ENCODE results near the gene GSE1.

GSE1 gene

DNA sequence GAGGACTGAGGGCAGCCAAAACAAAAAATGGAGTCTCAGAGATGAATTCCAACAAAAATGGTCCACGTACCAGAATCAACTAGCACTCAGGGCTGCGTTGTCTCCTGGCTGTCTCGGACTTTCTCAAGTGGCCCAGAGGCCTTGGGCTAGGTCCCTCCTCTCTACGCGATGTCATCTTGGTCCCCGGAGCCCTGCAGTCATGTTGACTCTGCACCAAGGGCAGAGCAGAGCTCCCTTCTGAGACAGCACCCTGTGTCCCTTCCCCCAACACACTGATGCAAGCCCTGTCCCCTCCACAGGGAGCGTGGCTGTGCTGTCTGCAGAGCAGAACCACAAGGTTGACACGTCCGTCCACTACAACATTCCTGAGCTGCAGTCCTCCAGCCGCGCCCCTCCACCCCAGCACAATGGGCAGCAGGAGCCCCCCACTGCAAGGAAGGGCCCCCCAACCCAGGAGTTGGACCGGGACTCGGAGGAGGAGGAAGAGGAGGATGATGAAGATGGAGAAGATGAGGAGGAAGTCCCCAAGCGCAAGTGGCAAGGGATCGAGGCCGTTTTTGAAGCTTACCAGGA is 54.8 kb downstream of the GSE1 start (continued):
- TF ChIP-seq, protein P1, sequence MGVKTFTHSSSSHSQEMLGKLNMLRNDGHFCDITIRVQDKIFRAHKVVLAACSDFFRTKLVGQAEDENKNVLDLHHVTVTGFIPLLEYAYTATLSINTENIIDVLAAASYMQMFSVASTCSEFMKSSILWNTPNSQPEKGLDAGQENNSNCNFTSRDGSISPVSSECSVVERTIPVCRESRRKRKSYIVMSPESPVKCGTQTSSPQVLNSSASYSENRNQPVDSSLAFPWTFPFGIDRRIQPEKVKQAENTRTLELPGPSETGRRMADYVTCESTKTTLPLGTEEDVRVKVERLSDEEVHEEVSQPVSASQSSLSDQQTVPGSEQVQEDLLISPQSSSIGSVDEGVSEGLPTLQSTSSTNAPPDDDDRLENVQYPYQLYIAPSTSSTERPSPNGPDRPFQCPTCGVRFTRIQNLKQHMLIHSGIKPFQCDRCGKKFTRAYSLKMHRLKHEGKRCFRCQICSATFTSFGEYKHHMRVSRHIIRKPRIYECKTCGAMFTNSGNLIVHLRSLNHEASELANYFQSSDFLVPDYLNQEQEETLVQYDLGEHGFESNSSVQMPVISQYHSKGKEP (tag by site-specific recombination; IDR thresholded peaks at IDR 0.05), result no peak
- no peak for TF ChIP-seq ZNF514 (tag by site-specific recombination; IDR thresholded peaks at IDR 0.05)
- no peak for TF ChIP-seq ZNF701 (tag by site-specific recombination; IDR thresholded peaks at IDR 0.05)
- TF ChIP-seq, protein P2, sequence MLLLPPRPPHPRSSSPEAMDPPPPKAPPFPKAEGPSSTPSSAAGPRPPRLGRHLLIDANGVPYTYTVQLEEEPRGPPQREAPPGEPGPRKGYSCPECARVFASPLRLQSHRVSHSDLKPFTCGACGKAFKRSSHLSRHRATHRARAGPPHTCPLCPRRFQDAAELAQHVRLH (tag by site-specific recombination; IDR thresholded peaks at IDR 0.05), result no peak
- no peak for TF ChIP-seq ZNF146 (tag by site-specific recombination; IDR thresholded peaks at IDR 0.05)
- TF ChIP-seq ZSCAN16 (tag by site-specific recombination; IDR thresholded peaks at IDR 0.05), result no peak
- peak; percentile 36; the same call in 1 of the 2 replicates for TF ChIP-seq ZNF600 (tag by site-specific recombination; IDR thresholded peaks at IDR 0.05)
- TF ChIP-seq ZNF350 (tag by site-specific recombination; IDR thresholded peaks at IDR 0.05), result no peak
- TF ChIP-seq ZIC2 (tag by site-specific recombination; IDR thresholded peaks at IDR 0.05), result 0 out of 2 replicates have a peak, but pooled peaks have one; percentile 12

DNA sequence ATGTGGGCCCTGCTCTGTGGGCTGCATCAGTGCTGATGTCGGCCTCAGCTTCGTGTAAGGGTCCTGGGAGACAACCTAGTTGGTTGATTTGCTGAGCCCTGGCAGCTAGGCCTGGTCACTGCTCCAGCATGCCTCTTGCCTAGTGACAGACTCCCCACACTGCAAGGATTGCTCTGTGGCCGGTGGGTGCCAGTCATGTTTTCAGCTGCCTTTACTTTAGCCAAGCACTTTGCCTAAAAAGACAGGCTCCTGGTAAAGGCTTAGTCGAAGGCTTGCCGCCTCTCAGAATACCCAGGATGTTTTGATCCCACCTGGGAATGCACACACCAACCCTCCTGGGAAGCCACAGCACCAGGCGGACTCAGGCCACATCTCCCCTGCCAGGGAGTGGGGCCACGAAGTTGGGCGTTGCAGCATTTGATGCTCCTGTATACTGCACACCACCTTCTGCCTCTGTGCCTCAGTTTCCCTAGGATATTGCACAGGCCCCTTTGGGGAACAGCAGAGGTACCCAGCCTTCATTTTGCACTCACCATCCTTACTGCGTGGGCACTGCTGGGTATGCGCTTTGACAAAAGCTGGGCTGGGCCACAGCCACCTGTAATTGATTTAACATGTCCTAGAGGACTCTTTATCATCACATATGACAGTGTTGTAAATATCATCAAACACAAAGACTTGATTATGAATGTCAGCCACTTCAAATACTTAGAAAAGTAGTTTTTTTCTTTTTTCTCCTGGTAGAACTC is 55.7 kb downstream of the GSE1 start:
- ChIA-PET POLR2A (interaction anchor here (1.2 kb wide), 1 partner anchor 49 kb away, joined by 3 read pairs; no protein-coding TSS in a partner anchor), CTCF (interaction anchor here (1.7 to 2.7 kb wide), 2 partner anchors 10 to 11 kb away, joined by 5 to 8 read pairs; no protein-coding TSS in a partner anchor)
- Histone ChIP-seq H3K4me1 (ENCODE audit: control insufficient read depth, insufficient read depth, low read length) (peaks cover 4% of the 10 kb centered on the region; the same call in 1 of the 2 replicates), H3K4me3 (ENCODE audit: low read depth, low read length) (no peak overlapping the region), H3K9me3 (ENCODE audit: control insufficient read depth, insufficient read depth, low read depth, low read length) (no peaks in the 10 kb centered on the region), H3K27ac (ENCODE audit: extremely low read depth, low read depth, low read length) (no peak overlapping the region), H3K36me3 (ENCODE audit: control insufficient read depth in 2 of 2, insufficient read depth in 1 of 2, low read length in 2 of 2) (peaks cover 31 to 100% of the 10 kb centered on the region in 2 experiments; a peak in 2 of 3 replicates)
- TF ChIP-seq, protein P3, sequence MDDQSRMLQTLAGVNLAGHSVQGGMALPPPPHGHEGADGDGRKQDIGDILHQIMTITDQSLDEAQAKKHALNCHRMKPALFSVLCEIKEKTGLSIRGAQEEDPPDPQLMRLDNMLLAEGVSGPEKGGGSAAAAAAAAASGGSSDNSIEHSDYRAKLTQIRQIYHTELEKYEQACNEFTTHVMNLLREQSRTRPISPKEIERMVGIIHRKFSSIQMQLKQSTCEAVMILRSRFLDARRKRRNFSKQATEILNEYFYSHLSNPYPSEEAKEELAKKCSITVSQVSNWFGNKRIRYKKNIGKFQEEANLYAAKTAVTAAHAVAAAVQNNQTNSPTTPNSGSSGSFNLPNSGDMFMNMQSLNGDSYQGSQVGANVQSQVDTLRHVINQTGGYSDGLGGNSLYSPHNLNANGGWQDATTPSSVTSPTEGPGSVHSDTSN (CRISPR knock-in tag; IDR thresholded peaks at IDR 0.05), result no peak

DNA sequence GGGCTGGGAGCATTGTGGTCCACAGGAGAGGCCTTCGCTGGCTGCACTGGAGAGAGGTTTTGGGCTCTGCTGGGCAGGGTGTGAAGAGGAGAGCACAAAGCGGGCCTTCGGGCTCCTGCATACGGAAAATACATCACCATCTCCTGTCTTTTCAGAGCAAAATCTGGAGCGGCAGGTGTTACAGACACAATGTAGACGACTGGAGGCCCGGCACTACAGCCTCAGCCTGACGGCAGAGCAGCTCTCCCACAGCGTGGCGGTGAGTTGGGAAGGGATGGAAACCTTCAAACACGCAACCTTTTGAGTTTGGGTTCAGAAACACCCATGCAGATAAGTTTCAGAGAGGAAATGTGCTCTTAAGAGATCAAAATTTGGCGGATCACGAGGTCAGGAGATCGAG is 57.7 kb downstream of the GSE1 start:
- ChIA-PET CTCF (no interaction called here), POLR2A (no interaction called here)
- H3K36me3 ChIP-seq (ENCODE audit: control insufficient read depth in 2 of 2, insufficient read depth in 1 of 2, low read length in 2 of 2), result peaks cover 31 to 100% of the 10 kb centered on the region in 2 experiments; a peak in 2 of 3 replicates
- H3K9me3 ChIP-seq (ENCODE audit: control insufficient read depth, insufficient read depth, low read depth, low read length), result no peaks in the 10 kb centered on the region
- no peak overlapping the region for H3K4me3 ChIP-seq (ENCODE audit: low read depth, low read length)
- peak overlapping the region; percentile 27; the same call in 1 of the 2 replicates for H3K27ac ChIP-seq (ENCODE audit: extremely low read depth, low read depth, low read length)
- peaks cover 11% of the 10 kb centered on the region for H3K4me1 ChIP-seq (ENCODE audit: control insufficient read depth, insufficient read depth, low read length)
- TF ChIP-seq KLF7 (tag by site-specific recombination; IDR thresholded peaks at IDR 0.05; ENCODE audit: borderline replicate concordance) (no peak), EGR2 (tag by site-specific recombination; IDR thresholded peaks at IDR 0.05; ENCODE audit: low read depth) (no peak), ZNF214 (tag by site-specific recombination; IDR thresholded peaks at IDR 0.05; ENCODE audit: borderline replicate concordance) (no peak), ZNF416 (tag by site-specific recombination; IDR thresholded peaks at IDR 0.05) (no peak), ZXDB (tag by site-specific recombination; IDR thresholded peaks at IDR 0.05) (no peak), ZBTB8A (tag by site-specific recombination; IDR thresholded peaks at IDR 0.05) (no peak), ZNF19 (tag by site-specific recombination; IDR thresholded peaks at IDR 0.05; ENCODE audit: low read depth) (no peak), ZNF335 (tag by site-specific recombination; conservative IDR thresholded peaks at IDR 0.05) (no peak), ZNF626 (tag by site-specific recombination; IDR thresholded peaks at IDR 0.05) (no peak), ZNF140 (tag by site-specific recombination; IDR thresholded peaks at IDR 0.05) (no peak), GLIS2 (tag by site-specific recombination; IDR thresholded peaks at IDR 0.05) (no peak)
- TF ChIP-seq, protein P2 (tag by site-specific recombination; IDR thresholded peaks at IDR 0.05), result no peak
- TF ChIP-seq, protein P4, sequence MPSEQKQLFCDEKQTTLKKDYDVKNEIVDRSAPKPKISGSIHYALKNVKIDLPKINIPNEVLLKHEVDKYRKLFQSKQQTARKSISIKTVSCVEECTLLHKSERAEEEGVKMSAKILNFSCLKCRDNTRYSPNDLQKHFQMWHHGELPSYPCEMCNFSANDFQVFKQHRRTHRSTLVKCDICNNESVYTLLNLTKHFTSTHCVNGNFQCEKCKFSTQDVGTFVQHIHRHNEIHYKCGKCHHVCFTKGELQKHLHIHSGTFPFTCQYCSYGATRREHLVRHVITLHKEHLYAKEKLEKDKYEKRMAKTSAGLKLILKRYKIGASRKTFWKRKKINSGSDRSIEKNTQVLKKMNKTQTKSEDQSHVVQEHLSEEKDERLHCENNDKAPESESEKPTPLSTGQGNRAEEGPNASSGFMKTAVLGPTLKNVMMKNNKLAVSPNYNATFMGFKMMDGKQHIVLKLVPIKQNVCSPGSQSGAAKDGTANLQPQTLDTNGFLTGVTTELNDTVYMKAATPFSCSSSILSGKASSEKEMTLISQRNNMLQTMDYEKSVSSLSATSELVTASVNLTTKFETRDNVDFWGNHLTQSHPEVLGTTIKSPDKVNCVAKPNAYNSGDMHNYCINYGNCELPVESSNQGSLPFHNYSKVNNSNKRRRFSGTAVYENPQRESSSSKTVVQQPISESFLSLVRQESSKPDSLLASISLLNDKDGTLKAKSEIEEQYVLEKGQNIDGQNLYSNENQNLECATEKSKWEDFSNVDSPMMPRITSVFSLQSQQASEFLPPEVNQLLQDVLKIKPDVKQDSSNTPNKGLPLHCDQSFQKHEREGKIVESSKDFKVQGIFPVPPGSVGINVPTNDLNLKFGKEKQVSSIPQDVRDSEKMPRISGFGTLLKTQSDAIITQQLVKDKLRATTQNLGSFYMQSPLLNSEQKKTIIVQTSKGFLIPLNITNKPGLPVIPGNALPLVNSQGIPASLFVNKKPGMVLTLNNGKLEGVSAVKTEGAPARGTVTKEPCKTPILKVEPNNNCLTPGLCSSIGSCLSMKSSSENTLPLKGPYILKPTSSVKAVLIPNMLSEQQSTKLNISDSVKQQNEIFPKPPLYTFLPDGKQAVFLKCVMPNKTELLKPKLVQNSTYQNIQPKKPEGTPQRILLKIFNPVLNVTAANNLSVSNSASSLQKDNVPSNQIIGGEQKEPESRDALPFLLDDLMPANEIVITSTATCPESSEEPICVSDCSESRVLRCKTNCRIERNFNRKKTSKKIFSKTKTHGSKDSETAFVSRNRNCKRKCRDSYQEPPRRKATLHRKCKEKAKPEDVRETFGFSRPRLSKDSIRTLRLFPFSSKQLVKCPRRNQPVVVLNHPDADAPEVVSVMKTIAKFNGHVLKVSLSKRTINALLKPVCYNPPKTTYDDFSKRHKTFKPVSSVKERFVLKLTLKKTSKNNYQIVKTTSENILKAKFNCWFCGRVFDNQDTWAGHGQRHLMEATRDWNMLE (tag by site-specific recombination; conservative IDR thresholded peaks at IDR 0.05; ENCODE audit: low read depth), result no peak
